Brain microvascular endothelial cell (primary cell): ENCODE measurements around the gene SYCN.

Experiments used
- DNase-seq: peaks from one replicate; pipeline ENCODE4 v3.0.0-alpha.2; 2020
- H3K27ac ChIP-seq: fragments of 250-450 bp; sonication (Bioruptor Pico); 2 replicates; pipeline ENCODE4 v1.5.1; 2020; ENCODE audit warnings: mild to moderate bottlenecking, moderate library complexity
- H3K27me3 ChIP-seq: fragments of 250-450 bp; sonication (Bioruptor Pico); replicated peaks from 2 replicates; pipeline ENCODE4 v1.5.1; 2020; ENCODE audit warnings: mild to moderate bottlenecking
- H3K36me3 ChIP-seq: fragments of 250-450 bp; sonication (Bioruptor Pico); replicated peaks from 2 replicates; pipeline ENCODE4 v1.5.1; 2020; ENCODE audit warnings: mild to moderate bottlenecking
- H3K4me3 ChIP-seq: 2 replicates; pipeline ENCODE4 v1.5.1; 2011; ENCODE audit warnings: low read depth, mild to moderate bottlenecking, control low read depth, low read length, moderate library complexity
- in situ Hi-C: cut with HindIII; loops from 2 replicates; pipeline ENCODE4 v1.10.0; 2017; ENCODE audit warnings: low sequenced_read_pairs, low pct_ligation_motif_present
- TF ChIP-seq, protein P1 (sequence below): IDR thresholded peaks from 2 replicates; pipeline ENCODE4 v1.5.1; 2011; ENCODE audit warnings: low read depth, mild to moderate bottlenecking, moderate library complexity, low read length, control low read depth, inconsistent platforms; ENCODE audit errors: missing control alignments

SYCN gene

DNA sequence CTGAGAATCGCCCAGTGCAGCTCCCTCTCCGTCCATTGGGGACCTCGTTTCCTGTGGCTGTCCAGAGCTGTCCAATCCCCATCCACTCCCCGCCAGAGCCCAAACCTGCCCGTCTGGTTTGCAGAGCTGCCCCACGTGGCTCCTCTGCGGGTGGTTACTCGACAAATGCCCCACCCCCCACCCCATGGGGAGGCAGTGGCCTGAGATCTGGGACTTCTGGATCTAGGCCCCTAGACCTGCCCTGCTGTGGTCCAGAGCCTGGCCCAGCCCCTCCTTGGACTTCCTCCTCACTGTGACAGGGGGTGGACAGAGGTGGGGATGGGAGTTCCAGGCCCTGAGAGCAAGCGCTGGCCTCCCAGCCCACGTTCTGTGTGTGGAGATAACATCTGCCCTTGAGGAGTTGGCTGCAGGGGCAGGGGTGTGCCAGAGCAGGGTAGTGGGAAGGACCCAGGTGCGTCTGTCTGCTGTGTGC, 49.4 kb downstream of the SYCN start:
- Histone ChIP-seq H3K4me3 (no peak overlapping the region), H3K27me3 (no peaks in the 10 kb centered on the region), H3K27ac (no peak overlapping the region), H3K36me3 (no peaks in the 10 kb centered on the region)
- in situ Hi-C loops, result no loop called here
- no peak for DNase-seq
- TF ChIP-seq, protein P1, sequence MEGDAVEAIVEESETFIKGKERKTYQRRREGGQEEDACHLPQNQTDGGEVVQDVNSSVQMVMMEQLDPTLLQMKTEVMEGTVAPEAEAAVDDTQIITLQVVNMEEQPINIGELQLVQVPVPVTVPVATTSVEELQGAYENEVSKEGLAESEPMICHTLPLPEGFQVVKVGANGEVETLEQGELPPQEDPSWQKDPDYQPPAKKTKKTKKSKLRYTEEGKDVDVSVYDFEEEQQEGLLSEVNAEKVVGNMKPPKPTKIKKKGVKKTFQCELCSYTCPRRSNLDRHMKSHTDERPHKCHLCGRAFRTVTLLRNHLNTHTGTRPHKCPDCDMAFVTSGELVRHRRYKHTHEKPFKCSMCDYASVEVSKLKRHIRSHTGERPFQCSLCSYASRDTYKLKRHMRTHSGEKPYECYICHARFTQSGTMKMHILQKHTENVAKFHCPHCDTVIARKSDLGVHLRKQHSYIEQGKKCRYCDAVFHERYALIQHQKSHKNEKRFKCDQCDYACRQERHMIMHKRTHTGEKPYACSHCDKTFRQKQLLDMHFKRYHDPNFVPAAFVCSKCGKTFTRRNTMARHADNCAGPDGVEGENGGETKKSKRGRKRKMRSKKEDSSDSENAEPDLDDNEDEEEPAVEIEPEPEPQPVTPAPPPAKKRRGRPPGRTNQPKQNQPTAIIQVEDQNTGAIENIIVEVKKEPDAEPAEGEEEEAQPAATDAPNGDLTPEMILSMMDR, result no peak

DNA sequence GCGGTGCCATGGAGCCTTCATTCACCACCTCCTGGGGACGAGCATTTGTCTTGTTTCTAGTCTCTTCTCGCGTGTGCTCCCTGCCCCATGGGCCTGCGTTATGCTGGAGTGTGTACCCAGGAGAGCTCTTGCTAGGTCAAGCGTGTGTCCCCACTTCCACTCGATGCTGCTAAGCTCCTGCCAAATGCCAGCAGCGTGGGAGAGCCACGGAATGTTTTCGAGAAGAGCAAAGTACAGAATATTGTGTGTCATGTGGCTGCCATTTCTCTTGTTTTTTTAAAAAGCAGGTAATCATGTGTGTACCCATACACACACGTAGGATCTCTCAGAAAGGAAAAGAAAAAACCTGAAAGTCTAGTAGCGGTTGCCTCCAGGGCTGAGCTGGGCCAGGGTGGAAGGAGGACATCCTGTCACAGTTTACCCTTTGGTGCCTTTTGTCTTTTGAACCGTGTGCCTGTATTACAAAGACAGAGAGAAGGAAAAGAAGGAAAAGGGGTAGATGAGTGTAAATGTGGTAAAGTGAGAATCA, 49.9 kb downstream of the SYCN start:
- DNase-seq, result no peak
- TF ChIP-seq, protein P1, result no peak
- Histone ChIP-seq H3K27ac (no peak overlapping the region), H3K27me3 (no peaks in the 10 kb centered on the region), H3K4me3 (no peak overlapping the region), H3K36me3 (no peaks in the 10 kb centered on the region)
- in situ Hi-C loops, result no loop called here
